Fibroblast of the aortic adventitia (primary cell): ENCODE results near the gene CEACAM21. TPM values are rescaled to one million over a fixed set of nuclear protein-coding genes. Genes with fewer than 3 reads are reported as not detected.

Experiments
- DNase-seq: peaks from one replicate; pipeline ENCODE4 v3.0.0-alpha.2; 2010; ENCODE audit warnings: low read depth
- H3K4me3 ChIP-seq: 2 replicates; pipeline ENCODE4 v1.5.1; 2011; ENCODE audit warnings: low read depth, mild to moderate bottlenecking, control low read depth, low read length, moderate library complexity
- CTCF ChIP-seq: IDR thresholded peaks from 2 replicates; pipeline ENCODE4 v1.5.1; 2011; ENCODE audit warnings: mild to moderate bottlenecking, low read length, control low read depth, inconsistent platforms; ENCODE audit not compliant: insufficient read depth
- total RNA-seq: library from RNA; depleted of rRNA; stranded (reverse); fragments of >200 nt; gene quantifications from 2 replicates; pipeline ENCODE4 v1.2.3, GENCODE V29; 2012; ENCODE audit warnings: low replicate concordance

CEACAM21 gene
- total RNA-seq, 1 donor, result not detected

- no peak overlapping the region for H3K4me3 ChIP-seq
- no peak for TF ChIP-seq CTCF
- DNase-seq, result no peak
These were observed 23.4 kb downstream of the CEACAM21 start for GRCh38 chr19:41599175-41599966.

GRCh38 chr19:41601771-41602170 lies 25.8 kb downstream of the CEACAM21 start:
- no peak for DNase-seq
- no peak overlapping the region for H3K4me3 ChIP-seq
- TF ChIP-seq CTCF, result no peak

- TF ChIP-seq CTCF, result no peak
- no peak for DNase-seq
- H3K4me3 ChIP-seq, result no peak overlapping the region
These were observed 28.9 kb downstream of the CEACAM21 start for GRCh38 chr19:41604831-41605230.

- no peak for DNase-seq
- TF ChIP-seq CTCF, result no peak
- no peak overlapping the region for H3K4me3 ChIP-seq
These were observed 30.4 kb downstream of the CEACAM21 start for GRCh38 chr19:41606215-41606837.

GRCh38 chr19:41607668-41608067 lies 31.7 kb downstream of the CEACAM21 start:
- H3K4me3 ChIP-seq, result no peak overlapping the region
- DNase-seq, result no peak
- no peak for TF ChIP-seq CTCF

GRCh38 chr19:41610789-41611188 lies 34.8 kb downstream of the CEACAM21 start:
- no peak for TF ChIP-seq CTCF
- H3K4me3 ChIP-seq, result no peak overlapping the region
- no peak for DNase-seq
